Occipital lobe (tissue), 2 donors: Measurements from ENCODE around the gene TTI1. TPM values are rescaled to one million over a fixed set of nuclear protein-coding genes. Genes with fewer than 3 reads are reported as not detected.

Experiments
- DNase-seq: peaks from one replicate; lab custom pipeline; 2025; lab: John Stamatoyannopoulos, UW
- total RNA-seq: library from RNA; depleted of rRNA; stranded (reverse); fragments of >200 nt; gene quantifications from one replicate; pipeline ENCODE4 v1.2.3, GENCODE V29; 2014

Gene TTI1
- total RNA-seq, 1 donor from 2014 or later = 28.1 TPM

GRCh38 chr20:37938954-37939353, 94.3 kb downstream of the TTI1 start:
- no peak for DNase-seq

GRCh38 chr20:37938181-37938750, 95.0 kb downstream of the TTI1 start:
- DNase-seq = no peak

GRCh38 chr20:37937686-37938085, 95.6 kb downstream of the TTI1 start:
- no peak for DNase-seq

- DNase-seq = no peak
These were observed 96.8 kb downstream of the TTI1 start for GRCh38 chr20:37936451-37936850.

GRCh38 chr20:37936041-37936440, 97.2 kb downstream of the TTI1 start:
- no peak for DNase-seq

GRCh38 chr20:37935435-37935834, 97.8 kb downstream of the TTI1 start:
- no peak for DNase-seq

- no peak for DNase-seq
These were observed 98.5 kb downstream of the TTI1 start for GRCh38 chr20:37934634-37935375.

GRCh38 chr20:37933786-37934633, 99.2 kb downstream of the TTI1 start:
- DNase-seq = no peak

Other genes with a start within 250 kb of the TTI1 start
- 39.6 TPM for gene VSTM2L, start 130.3 kb downstream of the TTI1 start, total RNA-seq
- gene RPRD1B, start 290 bp upstream of the TTI1 start, total RNA-seq = 34.3 TPM
- gene TGM2, start 131.8 kb upstream of the TTI1 start, total RNA-seq = 3.7 TPM
- gene KIAA1755, start 227.3 kb upstream of the TTI1 start, total RNA-seq = 0.94 TPM